ENCODE results near the gene EEF2. TPM values are rescaled to one million over a fixed set of nuclear protein-coding genes. Genes with fewer than 3 reads are reported as not detected.
A peak's percentile ranks its signal among the peaks of the same experiment; 100 is the strongest.
"Not testable (repeated sequence)": the region's sequence is repeated elsewhere in the genome, so short reads cannot be mapped to it uniquely, and the experiment has no call there.

Gene EEF2
- total RNA-seq, 1 donor from 2014 or later = 2,677 TPM

- peak; percentile 100 for DNase-seq
Observed at GRCh38 chr19:3968556-3969434, 16.5 kb downstream of the EEF2 start.

DNA sequence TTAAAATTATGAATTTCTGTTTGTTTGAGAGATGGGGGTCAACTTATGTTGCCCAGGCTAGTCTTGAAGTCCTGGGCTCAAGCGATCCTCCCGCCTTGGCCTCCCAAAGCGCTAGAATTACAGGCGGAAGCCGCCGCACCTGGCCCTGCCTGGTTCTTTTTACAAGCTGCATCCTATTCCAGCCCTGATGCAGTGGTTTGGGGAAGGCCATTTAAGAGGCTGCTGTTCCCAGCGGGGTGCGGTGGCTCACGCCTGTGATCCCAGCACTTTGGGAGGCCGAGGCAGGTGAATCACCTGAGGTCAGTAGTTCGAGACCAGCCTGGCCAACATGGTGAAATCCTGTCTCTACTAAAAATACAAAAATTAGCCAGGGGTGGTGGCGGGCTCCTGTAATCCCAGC, 17.3 kb downstream of the EEF2 start:
- not testable (repeated sequence) for DNase-seq

DNA sequence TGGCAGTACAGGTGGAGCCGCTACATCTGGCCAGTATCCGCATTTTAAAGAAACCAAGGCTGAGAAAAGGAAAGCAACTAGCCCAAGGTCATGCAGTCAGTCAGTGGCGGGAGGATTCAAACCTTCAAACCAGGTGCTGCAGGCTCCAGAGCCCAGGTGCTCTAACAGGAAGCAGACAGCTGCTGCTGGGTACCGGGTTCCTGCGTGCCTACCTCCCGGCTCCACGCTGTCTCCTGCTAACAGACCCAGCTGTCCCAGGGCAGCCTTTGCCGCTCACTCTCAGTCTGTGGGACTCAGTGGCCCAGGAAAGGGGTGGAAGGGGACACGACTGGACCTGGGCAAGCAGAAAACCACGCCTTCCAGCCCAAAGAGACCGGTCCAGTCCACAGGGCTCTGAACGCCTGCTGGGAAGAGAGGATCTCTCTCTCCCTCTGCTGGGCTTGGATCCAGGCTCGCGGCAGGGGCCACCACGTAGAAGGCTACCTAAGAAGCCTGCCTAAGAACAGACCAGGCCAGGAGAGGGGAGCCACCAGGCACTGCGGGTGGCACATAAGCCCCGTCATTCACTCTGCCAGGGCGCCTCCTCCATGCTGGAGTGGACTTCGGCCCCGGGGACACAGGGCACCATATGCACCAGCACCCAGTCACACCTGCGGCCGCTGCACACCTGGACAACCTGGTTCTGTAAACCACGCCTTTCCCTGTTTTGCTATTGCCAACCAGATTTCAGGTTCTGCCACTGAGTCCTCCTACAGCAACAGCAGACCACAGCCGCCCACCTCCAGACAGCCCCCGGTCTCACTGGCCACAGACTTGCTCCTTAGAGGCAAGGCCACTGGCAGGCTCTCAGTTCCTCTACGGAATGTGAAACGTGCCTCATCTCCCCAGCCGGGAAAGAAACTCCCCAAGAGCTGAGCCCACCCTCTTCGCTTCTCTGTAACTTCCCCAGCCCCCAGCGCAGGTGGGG, 18.9 kb downstream of the EEF2 start:
- no peak for DNase-seq

GRCh38 chr19:3964256-3965194, 20.7 kb downstream of the EEF2 start:
- no peak for DNase-seq

DNA sequence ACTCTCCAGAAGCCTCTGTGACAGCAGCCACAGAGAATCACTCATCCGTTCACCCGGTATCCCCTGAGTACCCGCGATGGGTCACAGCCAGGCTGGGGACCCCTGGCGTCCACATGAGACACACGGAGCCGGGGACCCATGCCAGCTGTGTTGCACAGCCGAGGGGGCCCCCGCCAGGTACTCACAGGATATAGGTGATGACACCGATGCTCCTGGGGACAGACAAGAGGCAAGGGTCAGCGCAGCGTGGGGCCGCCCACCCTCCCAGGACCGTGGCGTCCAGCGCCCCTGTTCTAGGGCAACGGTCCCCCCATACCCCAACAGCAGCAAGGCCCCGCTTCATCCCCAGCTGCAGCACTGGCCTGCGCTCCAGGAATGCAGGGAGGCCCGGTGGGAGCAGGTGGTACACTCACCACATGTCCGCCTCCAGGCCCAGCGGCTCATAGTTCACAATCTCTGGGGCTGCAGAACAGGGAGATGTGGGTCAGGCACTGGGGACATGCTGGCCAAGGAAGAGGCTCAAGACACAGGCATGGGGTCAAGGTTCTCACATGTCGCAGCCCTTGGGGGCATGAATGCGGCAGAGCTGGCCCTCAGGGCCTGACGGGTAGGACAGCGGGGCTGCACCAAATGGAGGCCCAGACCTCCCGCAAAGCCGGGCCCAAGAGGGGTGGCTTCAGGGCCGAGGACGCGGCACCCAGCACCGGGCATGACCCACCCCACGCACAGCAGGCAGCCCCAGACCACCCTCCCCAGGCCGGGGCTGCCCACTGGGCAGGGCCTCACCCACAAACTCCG, 21.6 kb downstream of the EEF2 start:
- no peak for DNase-seq

DNA sequence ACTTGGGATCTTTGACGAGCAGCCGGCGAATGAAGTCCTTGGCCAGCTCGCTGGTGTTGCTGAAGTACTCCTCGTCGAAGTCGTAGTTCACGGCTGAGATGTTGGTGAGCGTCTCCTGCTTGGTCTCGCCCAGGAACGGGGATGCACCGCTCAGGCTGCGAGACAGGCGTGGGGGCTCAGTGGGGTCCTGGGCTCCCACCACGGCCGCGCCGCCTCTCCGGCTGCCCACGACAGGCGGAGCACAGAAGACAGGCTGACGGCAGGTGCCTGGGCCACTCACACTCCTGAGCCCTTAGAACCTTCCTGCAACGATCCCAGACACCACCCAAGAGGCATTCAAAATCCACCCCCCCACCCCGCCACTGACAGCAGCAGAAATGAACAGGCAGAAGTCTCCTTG, 24.3 kb downstream of the EEF2 start:
- DNase-seq = no peak

DNA sequence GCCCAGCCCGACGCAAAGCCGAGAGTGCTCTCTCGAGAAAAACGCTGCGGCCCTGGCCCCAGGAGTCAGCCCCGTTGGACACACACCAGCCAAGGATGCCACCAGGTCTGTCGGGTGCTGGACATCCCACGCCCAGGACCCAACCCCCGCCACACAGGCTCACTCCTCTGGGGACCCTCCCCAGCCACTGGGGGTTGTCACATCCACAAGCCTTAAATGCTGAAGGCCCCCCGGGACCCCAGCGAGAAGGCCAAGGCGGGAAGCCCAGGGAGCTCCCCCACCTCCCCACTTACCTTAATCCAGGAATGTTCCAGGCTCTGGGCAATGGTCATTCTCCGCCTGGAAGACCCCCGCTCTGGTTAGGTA, 25.5 kb downstream of the EEF2 start:
- no peak for DNase-seq

DNA sequence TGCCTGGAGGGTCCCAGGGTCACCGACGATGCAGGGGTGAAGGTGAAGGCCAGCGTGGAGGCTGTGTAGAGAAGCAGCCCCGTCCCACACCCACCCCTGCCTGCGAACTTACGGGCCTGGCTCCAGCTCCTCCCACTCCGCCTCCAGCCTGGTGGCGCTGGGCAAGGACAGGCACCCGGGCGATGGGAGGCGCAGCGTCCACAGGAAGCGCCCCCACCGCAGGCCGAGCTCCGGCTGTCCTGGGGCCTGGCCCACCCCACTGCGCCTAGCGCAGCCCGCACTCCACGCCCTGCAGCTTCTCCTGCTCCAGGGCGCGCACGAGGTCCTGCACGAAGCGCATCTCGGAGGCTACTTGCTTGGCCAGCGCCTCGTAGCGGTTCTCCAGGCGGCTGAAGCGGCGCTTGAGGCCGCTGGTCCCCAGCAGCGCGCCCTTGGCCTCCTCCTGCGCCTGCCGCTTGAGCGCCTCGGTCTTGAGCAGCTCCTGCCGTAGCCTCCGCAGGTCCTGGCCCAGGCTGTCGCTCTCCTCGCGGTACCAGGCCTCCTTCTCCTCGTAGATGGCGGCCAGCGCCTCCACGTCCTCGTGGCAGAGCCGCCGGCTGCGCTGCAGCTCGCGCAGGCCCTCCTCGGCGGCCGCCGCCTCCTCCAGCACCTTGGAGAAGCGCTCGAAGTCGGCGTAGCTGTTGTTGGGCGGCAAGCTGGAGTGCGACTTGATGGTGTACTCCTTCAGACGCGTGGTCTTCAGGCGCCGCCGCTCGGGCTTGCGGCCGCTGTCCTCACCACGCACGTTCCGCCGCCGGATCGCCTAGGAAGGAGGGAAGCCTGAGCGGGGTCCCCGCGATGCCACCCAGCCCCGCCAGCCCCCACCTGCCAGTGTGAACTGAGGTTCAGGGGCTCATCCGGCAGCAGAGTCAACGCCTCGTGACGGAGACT, 26.2 kb downstream of the EEF2 start:
- DNase-seq = no peak

DNA sequence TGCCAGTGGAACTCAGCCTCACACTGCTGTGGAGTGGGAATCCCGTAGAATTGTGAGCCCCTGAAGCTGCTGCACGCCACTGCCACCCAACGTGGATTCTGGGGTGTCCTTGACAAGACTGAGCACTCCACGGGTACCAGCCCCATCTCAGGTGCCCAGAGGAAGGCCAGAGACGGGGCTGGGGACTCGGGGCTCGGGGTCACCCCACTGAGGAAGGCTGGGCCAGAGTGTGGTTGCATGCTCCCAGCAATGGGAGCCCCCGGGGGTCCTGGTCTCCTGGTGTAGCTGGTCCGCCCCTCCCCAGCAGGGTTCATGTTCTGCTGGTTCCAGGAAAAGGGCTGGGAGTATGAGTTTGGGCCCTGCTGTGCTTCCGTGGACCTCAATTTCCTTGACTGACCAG, 29.6 kb downstream of the EEF2 start:
- DNase-seq = no peak

- DNase-seq = not testable (repeated sequence)
Observed at GRCh38 chr19:3955276-3955675, 30.0 kb downstream of the EEF2 start.

DNA sequence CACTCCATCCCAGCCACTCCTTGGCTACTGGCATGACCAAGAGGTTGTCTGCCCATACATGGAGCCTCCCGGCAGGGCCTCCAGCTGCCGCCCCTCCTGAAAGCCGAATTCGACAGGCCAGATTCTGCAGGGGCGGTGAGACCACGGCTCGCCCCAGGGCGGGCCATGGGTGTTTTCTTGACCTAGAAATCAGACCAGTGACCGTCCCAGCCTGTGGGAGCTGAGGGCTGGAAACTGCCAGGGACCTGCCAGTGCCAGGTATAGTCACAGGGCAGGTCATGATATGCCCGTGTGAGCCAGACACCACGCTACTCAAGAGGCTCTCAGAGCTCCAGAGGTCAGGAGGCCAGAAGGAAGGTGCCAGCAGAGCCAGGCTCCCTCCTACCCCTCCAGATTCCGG, 31.2 kb downstream of the EEF2 start:
- DNase-seq = no peak

- DNase-seq = not testable (repeated sequence)
Observed at GRCh38 chr19:3952755-3953276, 32.4 kb downstream of the EEF2 start.

DNA sequence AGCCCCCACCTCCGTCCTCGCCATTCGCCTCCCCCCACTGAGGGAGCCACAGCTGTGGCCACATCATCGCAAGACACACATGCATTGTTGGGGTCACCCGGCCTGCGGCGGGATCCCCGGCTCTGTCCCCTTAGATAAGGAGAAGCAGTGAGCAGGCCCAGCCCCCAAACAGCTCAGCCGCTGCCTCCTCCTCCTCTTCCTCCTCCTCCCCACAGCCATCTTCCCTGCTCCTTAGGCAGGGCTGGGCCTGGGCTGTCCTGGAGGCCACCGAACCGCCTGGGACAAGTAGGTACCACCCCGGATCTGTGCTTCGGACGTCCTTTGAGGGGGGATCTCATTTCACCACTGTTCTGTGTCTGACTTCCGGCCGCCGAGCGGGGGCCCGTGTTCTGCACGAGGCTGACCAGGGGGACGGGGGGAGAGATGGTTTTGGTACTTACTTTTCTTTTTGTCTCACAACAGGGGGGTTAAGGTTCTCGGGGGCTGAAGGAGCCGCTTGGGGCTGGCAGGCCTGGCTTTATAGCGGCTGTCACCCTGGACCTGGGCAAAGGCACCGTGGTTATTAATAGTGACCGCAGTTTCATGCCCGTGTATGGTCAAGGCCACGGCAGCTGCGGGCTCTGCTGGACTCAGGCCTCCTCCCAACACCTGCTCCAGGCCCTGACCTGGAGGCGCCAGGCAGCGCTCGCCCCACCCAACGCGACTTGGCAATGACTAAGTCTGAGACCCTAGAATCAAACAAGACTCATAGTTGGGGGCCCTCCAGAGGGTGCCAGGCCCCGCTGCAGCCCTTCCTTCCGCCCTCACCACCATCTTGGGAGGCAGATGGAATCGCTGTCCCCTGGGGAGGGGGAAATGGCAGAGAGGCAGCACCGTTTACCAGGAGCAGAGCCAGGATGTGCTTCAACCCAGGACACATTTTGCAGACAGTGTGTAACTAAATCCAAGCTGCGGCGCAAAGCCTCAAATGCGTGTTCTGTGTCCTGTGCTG, 34.1 kb downstream of the EEF2 start:
- DNase-seq = no peak

- no peak for DNase-seq
Observed at GRCh38 chr19:3949997-3950859, 35.0 kb downstream of the EEF2 start.

- DNase-seq = no peak
Observed at GRCh38 chr19:3949294-3949693, 36.0 kb downstream of the EEF2 start.

GRCh38 chr19:3947316-3947933, 37.8 kb downstream of the EEF2 start:
- not testable (repeated sequence) for DNase-seq

GRCh38 chr19:3945838-3946237, 39.4 kb downstream of the EEF2 start:
- no peak for DNase-seq
